GM19193 (cell line): ENCODE data around the gene SLIT3.

ENCODE experiments used
- POLR2A ChIP-seq: IDR thresholded peaks from 4 replicates; pipeline ENCODE4 v1.6.1; 2011; ENCODE audit not compliant: insufficient read depth, insufficient read length; ENCODE audit errors: extremely low read depth

Gene SLIT3

DNA sequence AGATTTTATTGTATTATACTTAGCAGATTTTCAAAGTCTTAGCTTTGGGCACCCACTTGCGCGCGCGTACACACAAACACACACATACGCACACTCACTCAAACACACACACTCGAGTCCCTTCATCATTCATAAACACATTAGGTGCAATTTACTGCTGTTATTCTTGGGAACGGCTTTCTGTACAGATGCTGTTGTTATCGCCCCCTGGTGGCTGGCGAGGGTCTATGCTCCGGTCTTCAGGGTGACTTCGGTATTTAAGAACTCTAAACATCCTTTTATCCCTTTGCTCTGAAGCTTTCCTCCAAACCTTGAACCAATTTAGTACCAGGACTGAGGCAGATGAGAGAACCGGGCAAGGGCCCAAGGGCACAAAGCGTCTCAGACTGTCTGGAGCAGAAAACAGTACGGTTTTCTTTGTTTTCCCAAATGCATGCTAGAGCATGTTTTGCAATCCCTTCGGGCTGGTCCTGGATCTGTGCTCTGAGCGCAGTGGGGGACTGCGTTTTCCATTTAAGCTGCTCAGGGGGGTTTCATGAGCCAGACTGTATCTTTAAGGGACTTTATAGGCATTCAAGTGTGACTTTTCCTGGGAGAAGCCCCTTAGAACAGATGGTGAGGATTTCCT is 1.7 kb upstream of the SLIT3 start:
- no peak for TF ChIP-seq POLR2A

- TF ChIP-seq POLR2A = no peak
Observed at GRCh38 chr5:169301986-169302385, 1.0 kb upstream of the SLIT3 start.

- TF ChIP-seq POLR2A = no peak
Observed at GRCh38 chr5:169301386-169301934, 521 bp upstream of the SLIT3 start.

DNA sequence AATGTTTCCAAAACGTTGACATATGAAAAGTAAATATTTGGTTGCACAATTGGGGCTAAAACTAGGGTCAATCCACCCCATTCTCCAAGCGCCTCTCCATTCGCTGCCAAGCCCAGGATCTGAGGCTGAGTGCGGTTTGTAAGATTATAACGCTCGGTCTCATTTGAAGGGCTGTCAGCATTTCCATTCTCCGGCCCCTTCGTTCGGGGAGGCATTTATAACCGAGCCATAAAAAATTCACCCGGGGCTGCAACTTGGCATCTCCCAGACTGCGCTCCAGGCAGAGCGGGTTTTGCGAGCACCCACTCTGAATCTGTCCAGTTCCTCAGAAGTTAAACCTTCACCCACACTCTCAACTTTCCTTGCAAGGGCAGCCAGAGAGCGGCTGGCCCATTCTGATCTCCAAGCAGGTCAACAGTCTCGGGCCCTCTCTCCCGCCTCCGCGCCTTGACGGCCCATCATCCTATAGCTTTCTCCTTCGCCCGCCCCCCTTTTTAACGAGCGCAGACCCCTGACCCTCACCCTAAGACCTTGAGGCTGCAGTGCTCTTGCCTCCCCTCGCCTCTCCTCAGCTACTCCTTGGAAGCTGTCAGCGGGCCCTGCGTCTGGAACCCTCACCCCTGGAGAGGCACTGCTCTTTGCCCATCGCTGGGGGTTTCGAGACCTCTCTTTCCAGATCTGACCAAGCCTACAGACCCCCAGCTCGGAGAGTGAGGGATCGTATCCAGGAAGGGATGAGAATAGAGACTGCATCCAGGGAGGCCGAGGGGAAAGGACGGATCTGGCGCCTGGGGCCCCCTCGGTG is 1.1 kb downstream of the SLIT3 start:
- no peak for TF ChIP-seq POLR2A

DNA sequence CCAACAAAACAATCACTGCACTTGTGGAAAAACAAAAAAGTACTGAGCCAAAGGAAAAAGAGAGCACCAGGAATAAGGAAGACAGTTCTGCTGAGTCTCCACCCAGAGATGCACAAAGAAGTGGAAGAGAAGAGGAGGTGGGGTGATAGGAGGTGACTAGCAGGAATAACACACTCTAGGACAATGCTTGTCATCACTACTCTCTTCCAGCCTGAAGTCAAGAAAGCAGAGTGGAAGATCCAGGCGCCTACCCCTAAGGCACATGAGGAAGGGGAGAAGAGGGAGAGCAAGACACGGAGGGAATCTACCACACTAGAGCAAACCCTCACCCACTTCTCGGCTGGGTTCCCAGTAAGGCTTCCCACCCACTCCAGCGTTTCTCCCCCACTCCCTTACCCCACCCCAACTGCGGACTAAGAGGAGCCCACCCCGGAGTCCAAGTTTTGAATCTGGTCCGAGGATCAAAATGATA is 1.7 kb downstream of the SLIT3 start:
- TF ChIP-seq POLR2A = no peak

- TF ChIP-seq POLR2A = no peak
Observed at GRCh38 chr5:169298193-169298592, 2.7 kb downstream of the SLIT3 start.

- no peak for TF ChIP-seq POLR2A
Observed at GRCh38 chr5:169296419-169297143, 4.4 kb downstream of the SLIT3 start.

GRCh38 chr5:169295306-169295705 is 5.6 kb downstream of the SLIT3 start:
- TF ChIP-seq POLR2A = no peak

DNA sequence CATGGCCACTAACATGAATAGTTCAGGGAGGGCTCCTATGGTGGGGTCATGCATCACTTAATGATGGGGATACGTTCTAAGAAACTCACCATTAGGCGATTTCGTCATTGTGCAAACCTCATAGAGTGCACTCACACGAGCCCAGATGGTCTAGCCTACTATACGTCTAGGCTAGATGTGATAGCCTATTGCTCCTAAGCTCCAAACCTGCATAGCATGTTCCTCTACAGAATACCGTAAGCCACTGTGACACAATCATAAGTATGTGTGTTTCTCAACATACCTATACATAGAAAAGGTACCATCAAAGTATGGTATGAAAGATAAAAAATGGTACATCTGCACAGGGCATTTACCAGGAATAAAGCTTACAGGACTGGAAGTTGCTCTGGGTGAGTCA is 6.3 kb downstream of the SLIT3 start:
- TF ChIP-seq POLR2A = no peak

DNA sequence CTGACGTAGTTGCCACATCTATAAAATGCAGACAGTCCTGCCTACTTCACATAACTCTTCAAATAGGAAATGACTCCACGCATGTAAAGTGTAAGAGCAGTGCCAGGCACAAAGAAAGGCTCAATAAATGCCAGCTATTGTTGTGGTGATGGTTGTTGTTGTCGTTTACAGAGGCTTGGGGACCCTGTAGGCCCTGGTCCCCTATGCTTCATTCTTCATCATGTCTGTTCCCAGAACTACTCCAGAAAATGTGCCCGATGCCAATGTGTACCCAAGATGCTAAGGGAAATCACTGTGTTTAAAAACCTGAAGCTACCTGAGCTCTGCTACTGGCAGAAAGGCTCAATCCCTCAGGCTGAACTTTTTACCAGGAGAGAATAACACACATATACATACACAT is 9.1 kb downstream of the SLIT3 start:
- TF ChIP-seq POLR2A = no peak

GRCh38 chr5:169290895-169291294 is 10.0 kb downstream of the SLIT3 start:
- no peak for TF ChIP-seq POLR2A

- TF ChIP-seq POLR2A = no peak
Observed at GRCh38 chr5:169289520-169289919, 11.4 kb downstream of the SLIT3 start.

DNA sequence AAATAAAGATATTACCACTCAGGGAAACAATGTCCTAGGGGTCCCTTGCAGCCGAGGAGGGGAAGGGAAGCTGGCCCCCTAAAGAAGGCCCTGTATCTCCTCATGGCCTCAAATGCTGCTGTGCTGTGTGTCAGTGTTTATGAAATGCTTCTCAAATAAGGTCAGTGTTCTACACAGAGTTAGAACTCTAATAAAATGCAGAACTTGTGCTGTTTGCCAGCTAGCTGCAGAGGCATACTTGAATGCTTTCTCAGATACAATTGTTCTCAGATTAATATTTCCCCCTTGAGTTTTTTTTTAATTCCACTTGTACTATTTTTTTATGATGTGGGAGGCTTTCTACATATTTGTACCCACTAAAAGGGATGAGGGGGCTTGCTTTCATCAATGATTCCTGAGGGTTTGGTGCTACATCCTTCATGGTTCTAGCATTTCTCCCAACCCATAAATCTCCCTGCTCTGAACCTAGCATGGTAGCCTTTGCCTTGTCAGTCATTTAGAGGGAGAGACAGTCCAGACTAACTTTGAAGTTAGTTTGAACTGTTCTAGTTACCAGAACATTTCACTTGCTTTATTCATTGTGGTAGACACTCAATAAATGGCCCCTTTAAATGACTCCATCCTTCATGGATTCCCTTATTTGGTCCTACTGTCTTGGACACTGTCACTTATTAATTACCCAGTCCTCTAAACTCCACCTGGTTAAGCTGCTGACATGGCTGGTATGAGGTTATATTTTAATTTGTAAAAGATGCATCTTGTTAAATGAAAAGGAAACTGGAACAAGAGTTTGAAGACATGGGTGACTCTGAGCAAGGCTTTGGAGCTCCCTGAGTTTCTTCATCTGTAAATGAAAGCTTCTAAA is 12.6 kb downstream of the SLIT3 start:
- TF ChIP-seq POLR2A = no peak

DNA sequence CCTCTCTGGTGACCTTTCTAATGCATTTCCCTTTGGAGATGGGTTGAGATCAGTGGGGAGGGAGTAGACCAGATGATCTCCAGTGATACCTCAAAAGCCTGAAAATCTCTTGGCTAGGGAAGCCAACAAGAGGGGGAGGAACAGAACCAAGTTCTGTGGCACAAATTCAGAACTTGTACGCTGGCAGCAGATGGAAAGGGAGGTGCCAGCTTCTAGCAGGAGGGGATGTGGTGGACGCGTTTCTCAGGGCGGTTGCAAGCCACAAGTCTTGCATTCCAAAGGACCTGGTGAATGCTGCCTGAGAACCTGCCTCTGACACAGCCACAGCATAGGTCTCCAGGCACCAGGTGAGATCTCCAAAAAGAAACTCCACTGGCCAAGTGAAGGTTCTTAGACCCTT is 13.4 kb downstream of the SLIT3 start:
- TF ChIP-seq POLR2A = no peak
